Caco-2 (cell line): ENCODE results near the gene EAF1. TPM values are rescaled to one million over a fixed set of nuclear protein-coding genes. Genes with fewer than 3 reads are reported as not detected.

Source experiments
- BruUV-seq: library from RNA; stranded (reverse); fragments of 400-500 nt; replicated peaks from 2 replicates; lab custom pipeline; 2021; lab: Mats Ljungman, UMichigan
- CTCF ChIA-PET: fragments of 300-600 bp; sonication (Branson Sonifier 250); formaldehyde crosslinking; loops from one replicate; lab custom pipeline; 2022; ENCODE audit warnings: antibody characterized with exemption; lab: Charles Lee
- POLR2A ChIA-PET: fragments of 300-600 bp; sonication (Branson Sonifier 250); formaldehyde crosslinking; loops from one replicate; lab custom pipeline; 2022; ENCODE audit warnings: antibody characterized with exemption; lab: Charles Lee
- DNase-seq, 2 experiments: peaks; one replicate each; pipeline versions ENCODE4 v3.0.0 to v3.0.0-alpha.2; 2020 to 2022
- H3K27me3 ChIP-seq: replicated peaks from 2 replicates; pipeline ENCODE4 v1.6.0; 2011; ENCODE audit warnings: low read length; ENCODE audit not compliant: control insufficient read depth, insufficient read depth
- H3K36me3 ChIP-seq: 2 replicates; pipeline ENCODE4 v1.5.1; 2011; ENCODE audit warnings: low read length; ENCODE audit not compliant: control insufficient read depth, insufficient read depth
- H3K4me1 ChIP-seq: fragments of 250-450 bp; sonication (Bioruptor Pico); 2 replicates; pipeline ENCODE4 v1.5.1; 2020; ENCODE audit warnings: mild to moderate bottlenecking
- H3K4me3 ChIP-seq: 2 replicates; pipeline ENCODE4 v1.5.1; 2011; ENCODE audit warnings: low read depth, mild to moderate bottlenecking, control low read depth, low read length
- H3K9me3 ChIP-seq: fragments of 250-450 bp; sonication (Bioruptor Pico); 2 replicates; pipeline ENCODE4 v1.5.1; 2020; ENCODE audit warnings: mild to moderate bottlenecking, moderate library complexity
- H3K27ac Mint-ChIP-seq: one replicate; pipeline ENCODE4 v1.8.0; 2022; ENCODE audit warnings: mixed read lengths; ENCODE audit not compliant: unreplicated experiment
- H3K27me3 Mint-ChIP-seq: one replicate; pipeline ENCODE4 v1.8.0; 2022; ENCODE audit warnings: mixed read lengths; ENCODE audit not compliant: insufficient read depth, unreplicated experiment
- H3K36me3 Mint-ChIP-seq: one replicate; pipeline ENCODE4 v1.8.0; 2022; ENCODE audit warnings: mild to moderate bottlenecking, mixed read lengths; ENCODE audit not compliant: insufficient read depth, unreplicated experiment
- H3K4me1 Mint-ChIP-seq: one replicate; pipeline ENCODE4 v1.8.0; 2022; ENCODE audit warnings: low read depth, mixed read lengths; ENCODE audit not compliant: unreplicated experiment
- H3K4me3 Mint-ChIP-seq: one replicate; pipeline ENCODE4 v1.8.0; 2022; ENCODE audit warnings: mild to moderate bottlenecking, moderate library complexity, mixed read lengths; ENCODE audit not compliant: unreplicated experiment
- H3K9me3 Mint-ChIP-seq: one replicate; pipeline ENCODE4 v1.8.0; 2022; ENCODE audit warnings: mixed read lengths; ENCODE audit not compliant: unreplicated experiment
- CTCF ChIP-seq, 2 experiments: fragments of 200-600 bp in 1 of 2; IDR thresholded peaks; 1 replicate in 1 of 2; 2 replicates in 1 of 2; pipeline versions ENCODE4 v1.5.1 to v1.8.0; 2011 to 2022; ENCODE audit warnings: antibody characterized with exemption in 1 of 2, control low read depth in 1 of 2, inconsistent platforms in 1 of 2, low read depth in 1 of 2, low read length in 1 of 2, mild to moderate bottlenecking in 1 of 2, moderate library complexity in 1 of 2; ENCODE audit not compliant: insufficient read depth in 1 of 2, severe bottlenecking in 1 of 2, unreplicated experiment in 1 of 2
- intact Hi-C: fragments of 100-400 bp; cut with micrococcal nuclease; formaldehyde crosslinking; loops from one replicate; pipeline ENCODE4 v1.10.0; 2022; ENCODE audit not compliant: unreplicated experiment
- total RNA-seq: library from RNA; stranded (reverse); gene quantifications from 2 replicates; pipeline ENCODE4 v1.2.3, GENCODE V29; 2022

EAF1 gene
- total RNA-seq, 1 experiment from 2014 or later = 33.5 TPM

GRCh38 chr3:15486979-15487378, 59.6 kb downstream of the EAF1 start:
- no peaks in the 10 kb centered on the region for H3K4me1 Mint-ChIP-seq
- no peaks in the 10 kb centered on the region for H3K9me3 Mint-ChIP-seq
- POLR2A ChIA-PET = no interaction called here
- no peak overlapping the region for H3K4me3 Mint-ChIP-seq
- intact Hi-C loops = no loop called here
- Histone ChIP-seq H3K36me3 (no peaks in the 10 kb centered on the region), H3K4me1 (no peaks in the 10 kb centered on the region), H3K9me3 (no peaks in the 10 kb centered on the region), H3K4me3 (no peak overlapping the region), H3K27me3 (no peaks in the 10 kb centered on the region)
- peaks cover 8% of the 10 kb centered on the region for H3K27me3 Mint-ChIP-seq
- no TSS peak for BruUV-seq
- CTCF ChIA-PET = no interaction called here
- no peak overlapping the region for H3K27ac Mint-ChIP-seq
- TF ChIP-seq CTCF (IDR thresholded peaks at IDR 0.05; ENCODE audit: insufficient read depth in 1 of 2, low read depth in 1 of 2, low read length in 1 of 2, severe bottlenecking in 1 of 2, unreplicated experiment in 1 of 2) = no peak
- DNase-seq = no peak
- H3K36me3 Mint-ChIP-seq = no peaks in the 10 kb centered on the region

GRCh38 chr3:15488002-15488401, 60.6 kb downstream of the EAF1 start:
- intact Hi-C loops = no loop called here
- no TSS peak for BruUV-seq
- no peak for DNase-seq
- Mint-ChIP-seq H3K9me3 (no peaks in the 10 kb centered on the region), H3K4me1 (no peaks in the 10 kb centered on the region), H3K4me3 (no peak overlapping the region), H3K27ac (no peak overlapping the region), H3K27me3 (peaks cover 9% of the 10 kb centered on the region), H3K36me3 (no peaks in the 10 kb centered on the region)
- no peaks in the 10 kb centered on the region for H3K9me3 ChIP-seq
- H3K27me3 ChIP-seq = no peaks in the 10 kb centered on the region
- no peak overlapping the region for H3K4me3 ChIP-seq
- ChIA-PET CTCF (no interaction called here), POLR2A (no interaction called here)
- H3K36me3 ChIP-seq = no peaks in the 10 kb centered on the region
- H3K4me1 ChIP-seq = no peaks in the 10 kb centered on the region
- TF ChIP-seq CTCF (IDR thresholded peaks at IDR 0.05; ENCODE audit: insufficient read depth in 1 of 2, low read depth in 1 of 2, low read length in 1 of 2, severe bottlenecking in 1 of 2, unreplicated experiment in 1 of 2) = no peak

- no peaks in the 10 kb centered on the region for H3K27me3 ChIP-seq
- TF ChIP-seq CTCF (IDR thresholded peaks at IDR 0.05; ENCODE audit: insufficient read depth in 1 of 2, low read depth in 1 of 2, low read length in 1 of 2, severe bottlenecking in 1 of 2, unreplicated experiment in 1 of 2) = no peak
- Mint-ChIP-seq H3K9me3 (no peaks in the 10 kb centered on the region), H3K4me1 (no peaks in the 10 kb centered on the region), H3K4me3 (no peak overlapping the region), H3K27me3 (peaks cover 3% of the 10 kb centered on the region), H3K27ac (no peak overlapping the region), H3K36me3 (no peaks in the 10 kb centered on the region)
- no peak overlapping the region for H3K4me3 ChIP-seq
- DNase-seq = no peak
- ChIA-PET CTCF (no interaction called here), POLR2A (no interaction called here)
- H3K36me3 ChIP-seq = no peaks in the 10 kb centered on the region
- BruUV-seq = no TSS peak
- no peaks in the 10 kb centered on the region for H3K9me3 ChIP-seq
- H3K4me1 ChIP-seq = no peaks in the 10 kb centered on the region
- intact Hi-C loops = no loop called here
Measured at GRCh38 chr3:15490158-15490557, 62.8 kb downstream of the EAF1 start.
